Central memory CD4-positive, alpha-beta T cell (primary cell): ENCODE results near the gene CTCFL.
"Not testable (repeated sequence)": the region's sequence is repeated elsewhere in the genome, so short reads cannot be mapped to it uniquely, and the experiment has no call there.

ENCODE experiments used
- DNase-seq: peaks from one replicate; pipeline ENCODE4 v3.0.0; 2022

CTCFL gene

DNA sequence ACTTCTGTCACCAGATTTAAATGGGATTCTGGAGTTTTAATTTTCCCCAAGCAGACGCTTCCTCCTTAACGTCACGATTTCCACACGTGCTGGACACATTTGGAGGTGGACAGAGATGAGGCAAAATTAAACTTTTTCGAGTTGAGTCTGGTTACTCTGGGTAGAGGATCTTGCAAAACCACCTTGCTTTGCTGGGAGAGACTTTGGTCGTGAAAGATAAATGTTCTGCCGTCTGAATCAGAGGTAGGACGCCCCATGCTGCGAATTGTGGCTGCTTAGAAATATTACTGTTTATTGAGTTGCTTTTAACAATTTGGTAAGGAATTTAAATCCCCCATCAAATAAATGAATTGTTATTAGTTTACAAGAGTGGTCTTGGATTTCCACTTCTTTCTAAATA is 46.8 kb downstream of the CTCFL start:
- DNase-seq = no peak

GRCh38 chr20:57476641-57477461 is 48.1 kb downstream of the CTCFL start:
- DNase-seq = no peak

DNA sequence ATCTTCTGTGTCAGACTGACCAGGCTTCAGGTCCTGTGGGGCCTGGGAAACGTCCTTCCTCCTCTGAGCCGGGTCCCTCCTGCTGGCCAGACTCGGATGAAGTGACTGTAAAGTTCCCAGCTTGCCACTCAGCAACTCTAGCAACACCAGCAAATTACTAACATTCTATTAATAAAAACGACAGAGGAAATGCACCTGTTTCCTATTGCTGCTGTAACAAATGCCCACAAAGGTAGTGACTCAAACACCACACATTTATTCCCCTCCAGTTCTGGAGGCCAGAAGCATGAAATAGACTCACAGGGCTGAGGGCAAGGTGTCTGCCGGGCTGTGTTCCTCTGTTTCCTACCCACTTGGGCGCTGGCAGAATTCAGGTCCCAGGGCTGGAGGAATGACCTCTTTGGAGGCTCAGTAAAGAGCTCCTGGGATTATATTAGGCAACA is 48.8 kb downstream of the CTCFL start:
- DNase-seq = no peak

GRCh38 chr20:57475388-57476083 is 49.4 kb downstream of the CTCFL start:
- no peak for DNase-seq

DNA sequence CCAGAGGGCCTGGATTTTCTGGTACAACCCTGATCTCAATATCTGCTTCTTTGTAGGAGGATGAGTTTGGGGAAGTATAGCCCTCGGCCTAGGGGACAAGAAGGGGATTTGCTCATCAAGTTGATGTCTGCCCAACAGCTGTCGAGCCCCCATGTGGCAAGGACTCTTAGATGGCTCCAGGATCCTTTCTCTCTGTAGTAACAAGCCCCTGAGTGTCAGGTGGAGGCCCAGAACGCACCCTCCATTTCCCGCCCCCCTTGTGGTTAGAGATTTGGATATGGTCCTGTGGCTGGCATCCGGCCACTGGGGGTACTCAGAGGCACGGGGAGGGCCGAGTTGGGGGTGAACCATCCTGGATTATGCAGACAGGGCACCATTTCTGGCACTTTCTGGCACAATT is 50.1 kb downstream of the CTCFL start:
- no peak for DNase-seq

DNA sequence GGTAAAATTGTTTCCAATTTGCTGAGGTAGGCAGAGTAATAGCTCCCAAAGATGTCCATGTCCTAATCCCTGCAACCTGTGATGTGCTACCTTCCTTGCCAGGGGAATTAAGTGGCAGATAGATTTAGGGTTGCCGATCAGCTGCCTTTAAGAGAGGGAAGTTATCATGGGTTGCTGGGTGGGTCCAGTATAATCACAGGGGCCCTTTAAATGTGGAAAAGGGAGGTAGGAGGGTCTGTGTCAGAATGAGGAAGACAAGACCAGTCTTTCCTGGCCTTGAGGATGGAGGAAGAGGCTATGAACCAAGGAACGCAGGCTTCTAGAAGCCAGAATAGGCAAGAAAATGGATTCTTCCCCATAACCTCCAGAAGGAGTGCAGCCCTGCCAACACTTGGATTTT is 50.7 kb downstream of the CTCFL start:
- DNase-seq = no peak

- DNase-seq = no peak
These were observed 51.5 kb downstream of the CTCFL start for GRCh38 chr20:57473246-57474048.

GRCh38 chr20:57472474-57472873 is 52.5 kb downstream of the CTCFL start:
- not testable (repeated sequence) for DNase-seq

- DNase-seq = no peak
These were observed 53.2 kb downstream of the CTCFL start for GRCh38 chr20:57471496-57472372.

GRCh38 chr20:57470666-57471495 is 54.1 kb downstream of the CTCFL start:
- DNase-seq = no peak

GRCh38 chr20:57470212-57470522 is 54.8 kb downstream of the CTCFL start:
- no peak for DNase-seq

DNA sequence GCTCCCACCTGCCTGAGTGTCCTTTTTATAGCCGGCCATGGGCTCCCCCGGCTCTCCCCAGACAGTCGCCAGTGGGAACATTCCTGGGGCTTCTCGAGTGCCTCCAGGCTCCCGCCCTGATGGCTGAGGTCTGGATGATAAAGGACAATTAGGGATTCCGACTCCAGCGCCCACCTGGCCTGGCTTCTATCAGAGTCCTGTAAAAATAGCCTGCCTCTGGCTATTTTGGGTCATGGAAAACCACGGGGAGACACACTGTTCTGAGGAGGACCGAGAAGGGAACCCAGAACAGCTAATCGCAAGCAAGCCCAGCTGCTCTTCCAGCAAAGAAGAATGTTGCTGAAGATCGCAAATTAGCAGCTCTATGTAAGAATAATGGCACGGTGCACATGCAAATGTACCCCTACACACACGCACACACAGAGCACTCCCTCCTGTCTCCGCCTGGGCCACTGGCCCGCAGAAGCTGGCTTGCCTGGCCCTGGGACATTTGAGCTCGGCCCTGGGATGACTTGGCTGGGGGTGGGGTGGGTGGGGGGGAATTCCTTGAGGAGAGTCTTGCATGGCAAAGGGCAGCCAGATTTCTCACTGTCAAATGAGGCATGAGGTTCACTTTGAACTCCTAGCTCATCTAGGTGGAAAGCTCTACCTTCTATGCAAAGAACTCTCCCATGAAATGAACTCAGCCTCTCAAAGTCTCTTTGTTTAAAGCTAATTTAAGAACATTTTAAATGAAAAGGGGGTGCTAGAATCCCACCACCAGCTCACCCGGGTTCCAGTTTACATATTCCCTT is 55.3 kb downstream of the CTCFL start:
- DNase-seq = no peak

- no peak for DNase-seq
These were observed 56.2 kb downstream of the CTCFL start for GRCh38 chr20:57468523-57469417.

DNA sequence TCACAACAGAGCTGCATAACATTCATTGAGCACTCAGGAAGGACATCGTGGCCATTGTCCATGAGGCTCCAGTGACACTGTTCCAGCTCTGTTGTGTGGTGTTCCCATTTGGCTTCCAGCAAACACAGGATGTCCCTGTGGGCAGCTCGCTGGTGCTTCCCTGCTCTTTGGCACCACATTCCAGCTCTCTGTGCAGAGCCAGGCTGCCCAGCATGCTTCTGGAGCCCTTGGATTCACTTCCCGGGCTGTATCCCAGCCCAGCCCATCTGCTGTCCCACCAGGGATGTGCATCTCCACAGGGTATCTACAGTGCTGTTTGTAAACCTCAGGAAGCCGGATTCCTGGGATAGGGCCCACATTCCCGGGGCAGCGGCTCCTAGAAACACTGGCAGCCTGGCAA is 57.2 kb downstream of the CTCFL start:
- DNase-seq = no peak

- DNase-seq = no peak
These were observed 59.0 kb downstream of the CTCFL start for GRCh38 chr20:57465943-57466342.

GRCh38 chr20:57465486-57465885 is 59.5 kb downstream of the CTCFL start:
- no peak for DNase-seq

GRCh38 chr20:57464642-57465211 is 60.2 kb downstream of the CTCFL start:
- no peak for DNase-seq

GRCh38 chr20:57462781-57463180 is 62.2 kb downstream of the CTCFL start:
- DNase-seq = no peak

DNA sequence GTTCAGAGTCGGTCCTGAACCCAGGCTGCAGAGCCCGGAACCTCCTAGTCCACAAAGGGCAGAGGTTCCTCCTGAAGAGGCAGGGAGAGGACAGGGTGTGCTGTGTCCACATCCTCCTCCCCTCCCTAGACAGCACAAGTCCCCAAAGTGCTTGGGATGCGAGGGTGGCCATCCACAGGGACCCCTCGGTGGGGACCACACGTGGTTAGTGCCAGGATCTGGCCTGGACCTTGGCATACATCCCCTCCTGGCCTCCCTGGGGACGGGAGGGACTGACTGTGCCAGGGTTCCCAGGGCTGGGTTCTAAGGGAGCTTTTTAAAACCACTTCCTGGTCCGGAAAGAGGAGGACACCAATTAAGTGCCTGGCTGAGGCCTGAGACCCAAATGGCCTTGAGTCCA is 63.2 kb downstream of the CTCFL start:
- no peak for DNase-seq
